ENCODE data around the gene NKD2. TPM values are rescaled to one million over a fixed set of nuclear protein-coding genes. Genes with fewer than 3 reads are reported as not detected.

Gene NKD2
- polyA plus RNA-seq, 1 donor (not counting 4 experiments of a cell fraction or from before 2014, with no cell fraction given), result not detected

- no peaks in the 10 kb centered on the region for H3K79me2 ChIP-seq (ENCODE audit: control insufficient read depth, insufficient read depth, low read length)
- TF ChIP-seq CTCF (optimal IDR thresholded peaks at IDR 0.05 in 1 of 3, IDR thresholded peaks at IDR 0.05 in 1 of 3, conservative IDR thresholded peaks at IDR 0.05 in 1 of 3; ENCODE audit: extremely low read depth in 1 of 3, insufficient read depth in 2 of 3, low read length in 3 of 3), result no peak
- TF ChIP-seq EZH2 (IDR thresholded peaks at IDR 0.05; ENCODE audit: low read length), result no peak
- no peak overlapping the region for H3K9ac ChIP-seq (ENCODE audit: control insufficient read depth, extremely low read depth, insufficient read depth, low read length)
- FAIRE-seq (no peak), DNase-seq (ENCODE audit: low read depth, low spot score) (no peak)
- no peaks in the 10 kb centered on the region for H3K9me3 ChIP-seq (ENCODE audit: control insufficient read depth, low read depth, low read length)
- H2AFZ ChIP-seq (ENCODE audit: control insufficient read depth, low read length), result no peak overlapping the region
- no peak overlapping the region for H3K4me3 ChIP-seq (ENCODE audit: control insufficient read depth in 2 of 3, extremely low read depth in 1 of 3, insufficient read depth in 2 of 3, low read depth in 1 of 3, low read length in 3 of 3)
- dilution Hi-C loops (cut with MboI; ENCODE audit: extremely low pct_ligation_motif_present, low sequenced_read_pairs), result no loop called here
- no peaks in the 10 kb centered on the region for H3K36me3 ChIP-seq (ENCODE audit: control insufficient read depth in 2 of 2, extremely low read depth in 1 of 2, insufficient read depth in 2 of 2, low read length in 2 of 2)
- H3K27ac ChIP-seq (ENCODE audit: control insufficient read depth, insufficient read depth, low read length), result no peak overlapping the region
- H3K4me2 ChIP-seq (ENCODE audit: control insufficient read depth, extremely low read depth, insufficient read depth, low read depth, low read length), result no peak overlapping the region
- no peaks in the 10 kb centered on the region for H3K4me1 ChIP-seq (ENCODE audit: control insufficient read depth, extremely low read depth, insufficient read depth, low read length)
- H4K20me1 ChIP-seq (ENCODE audit: control insufficient read depth, extremely low read depth, insufficient read depth, low read length), result no peaks in the 10 kb centered on the region
- no peaks in the 10 kb centered on the region for H3K27me3 ChIP-seq (ENCODE audit: control insufficient read depth, extremely low read depth, insufficient read depth, low read length)
- no peaks in the 10 kb centered on the region for H3K9me1 ChIP-seq (ENCODE audit: control insufficient read depth, extremely low read depth, insufficient read depth, low read length)
Measured at GRCh38 chr5:1040571-1040970, 32.0 kb downstream of the NKD2 start.

- FAIRE-seq, result no peak
- Histone ChIP-seq H3K4me3 (ENCODE audit: control insufficient read depth in 2 of 3, extremely low read depth in 1 of 3, insufficient read depth in 2 of 3, low read depth in 1 of 3, low read length in 3 of 3) (no peak overlapping the region), H3K27me3 (ENCODE audit: control insufficient read depth, extremely low read depth, insufficient read depth, low read length) (no peaks in the 10 kb centered on the region), H3K9me1 (ENCODE audit: control insufficient read depth, extremely low read depth, insufficient read depth, low read length) (no peaks in the 10 kb centered on the region), H3K36me3 (ENCODE audit: control insufficient read depth in 2 of 2, extremely low read depth in 1 of 2, insufficient read depth in 2 of 2, low read length in 2 of 2) (no peaks in the 10 kb centered on the region), H3K4me2 (ENCODE audit: control insufficient read depth, extremely low read depth, insufficient read depth, low read depth, low read length) (no peak overlapping the region), H3K27ac (ENCODE audit: control insufficient read depth, insufficient read depth, low read length) (no peak overlapping the region), H2AFZ (ENCODE audit: control insufficient read depth, low read length) (no peak overlapping the region), H4K20me1 (ENCODE audit: control insufficient read depth, extremely low read depth, insufficient read depth, low read length) (no peaks in the 10 kb centered on the region), H3K9ac (ENCODE audit: control insufficient read depth, extremely low read depth, insufficient read depth, low read length) (no peak overlapping the region), H3K79me2 (ENCODE audit: control insufficient read depth, insufficient read depth, low read length) (no peaks in the 10 kb centered on the region), H3K4me1 (ENCODE audit: control insufficient read depth, extremely low read depth, insufficient read depth, low read length) (no peaks in the 10 kb centered on the region), H3K9me3 (ENCODE audit: control insufficient read depth, low read depth, low read length) (no peaks in the 10 kb centered on the region)
- dilution Hi-C loops (cut with MboI; ENCODE audit: extremely low pct_ligation_motif_present, low sequenced_read_pairs), result no loop called here
- DNase-seq (ENCODE audit: low read depth, low spot score), result no peak
- TF ChIP-seq EZH2 (IDR thresholded peaks at IDR 0.05; ENCODE audit: low read length) (no peak), CTCF (optimal IDR thresholded peaks at IDR 0.05 in 1 of 3, IDR thresholded peaks at IDR 0.05 in 1 of 3, conservative IDR thresholded peaks at IDR 0.05 in 1 of 3; ENCODE audit: extremely low read depth in 1 of 3, insufficient read depth in 2 of 3, low read length in 3 of 3) (no peak)
Measured at GRCh38 chr5:1041225-1042143, 32.9 kb downstream of the NKD2 start.
